Mucosa of rectum (tissue), 2 donors: ENCODE results near the gene GPATCH2L.

Experiments used
- H3K27ac ChIP-seq, 2 donors: one replicate each; pipeline ENCODE4 v1.7.0; 2013; ENCODE audit warnings: inconsistent platforms in 2 of 2, low read depth in 2 of 2, low read length in 2 of 2
- H3K27me3 ChIP-seq, 2 donors: one replicate each; pipeline ENCODE4 v1.7.0; 2013; ENCODE audit warnings: low read length in 2 of 2; ENCODE audit not compliant: control insufficient read depth in 2 of 2, insufficient read depth in 2 of 2
- H3K36me3 ChIP-seq, 2 donors: one replicate each; pipeline ENCODE4 v1.7.0; 2013; ENCODE audit warnings: low read length in 2 of 2; ENCODE audit not compliant: control insufficient read depth in 2 of 2, insufficient read depth in 2 of 2
- H3K4me1 ChIP-seq, 2 donors: one replicate each; pipeline ENCODE4 v1.7.0; 2013; ENCODE audit warnings: low read length in 2 of 2, mild to moderate bottlenecking in 1 of 2; ENCODE audit not compliant: control insufficient read depth in 2 of 2, insufficient read depth in 2 of 2
- H3K4me3 ChIP-seq, 2 donors: one replicate each; pipeline ENCODE4 v1.7.0; 2013; ENCODE audit warnings: low read length in 2 of 2
- H3K9ac ChIP-seq, 2 donors: one replicate each; pipeline ENCODE4 v1.7.0; 2013; ENCODE audit warnings: low read length in 2 of 2, low read depth in 1 of 2, mild to moderate bottlenecking in 1 of 2
- H3K9me3 ChIP-seq, 2 donors: one replicate each; pipeline ENCODE4 v1.7.0; 2013; ENCODE audit warnings: low read length in 2 of 2; ENCODE audit not compliant: control insufficient read depth in 2 of 2
- donor health status: healthy.
- donor health status: Normal muscosa, but diverticular disease.

GPATCH2L gene

GRCh38 chr14:76151398-76152332, at the start of gene GPATCH2L:
Gene GPATCH2L, plus strand, starts transcription at chr14:76151922. Its CDS starts 2,442 bp downstream, at chr14:76154364.
- Histone ChIP-seq H3K36me3 (peaks cover 10 to 14% of the 10 kb centered on the region in 2 donors), H3K9ac (peak within 1 kb of the TSS; percentile 87 to 88), H3K4me3 (peak within 1 kb of the TSS; percentile 90 to 92), H3K27me3 (peaks cover 2 to 4% of the 10 kb centered on the region in 2 donors), H3K4me1 (peaks cover 10 to 11% of the 10 kb centered on the region in 2 donors), H3K27ac (peak within 1 kb of the TSS; percentile 74 to 76), H3K9me3 (no peaks in the 10 kb centered on the region)

GRCh38 chr14:76104802-76105355, 46.8 kb upstream of the GPATCH2L start:
- H3K36me3 ChIP-seq: no peaks in the 10 kb centered on the region
- H3K27me3 ChIP-seq: no peaks in the 10 kb centered on the region
- no peaks in the 10 kb centered on the region for H3K9me3 ChIP-seq
- no peak overlapping the region for H3K9ac ChIP-seq
- no peaks in the 10 kb centered on the region for H3K4me1 ChIP-seq
- no peak overlapping the region for H3K27ac ChIP-seq
- no peak overlapping the region for H3K4me3 ChIP-seq

DNA sequence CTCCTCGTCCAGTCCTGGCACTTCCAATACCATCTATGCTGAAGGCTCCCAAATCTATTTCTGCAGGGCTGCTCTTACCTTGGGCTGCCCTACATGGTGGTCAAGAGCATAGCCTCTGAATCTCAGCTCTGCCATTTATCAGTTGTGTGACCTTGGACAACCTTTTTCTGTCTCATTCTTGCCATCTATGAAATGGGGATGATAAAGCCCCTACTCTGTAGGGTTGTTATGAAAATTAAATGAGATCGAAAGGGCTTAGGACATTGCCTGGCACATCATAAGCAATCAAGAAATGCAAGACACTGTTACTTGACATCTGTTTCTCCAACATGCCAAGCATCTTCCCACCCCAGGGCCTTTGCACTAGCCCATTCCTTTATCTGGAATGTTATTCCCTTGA, 45.5 kb upstream of the GPATCH2L start:
- H3K4me3 ChIP-seq: no peak overlapping the region
- H3K4me1 ChIP-seq: no peaks in the 10 kb centered on the region
- H3K27me3 ChIP-seq: no peaks in the 10 kb centered on the region
- H3K9ac ChIP-seq: no peak overlapping the region
- no peak overlapping the region for H3K27ac ChIP-seq
- H3K36me3 ChIP-seq: no peaks in the 10 kb centered on the region
- H3K9me3 ChIP-seq: no peaks in the 10 kb centered on the region

- Histone ChIP-seq H3K9ac (no peak overlapping the region), H3K4me3 (no peak overlapping the region), H3K4me1 (no peaks in the 10 kb centered on the region), H3K27ac (no peak overlapping the region), H3K9me3 (no peaks in the 10 kb centered on the region), H3K27me3 (peaks cover 0 to 1% of the 10 kb centered on the region in 2 donors), H3K36me3 (no peaks in the 10 kb centered on the region)
Observed at GRCh38 chr14:76109087-76109880, 42.4 kb upstream of the GPATCH2L start.

DNA sequence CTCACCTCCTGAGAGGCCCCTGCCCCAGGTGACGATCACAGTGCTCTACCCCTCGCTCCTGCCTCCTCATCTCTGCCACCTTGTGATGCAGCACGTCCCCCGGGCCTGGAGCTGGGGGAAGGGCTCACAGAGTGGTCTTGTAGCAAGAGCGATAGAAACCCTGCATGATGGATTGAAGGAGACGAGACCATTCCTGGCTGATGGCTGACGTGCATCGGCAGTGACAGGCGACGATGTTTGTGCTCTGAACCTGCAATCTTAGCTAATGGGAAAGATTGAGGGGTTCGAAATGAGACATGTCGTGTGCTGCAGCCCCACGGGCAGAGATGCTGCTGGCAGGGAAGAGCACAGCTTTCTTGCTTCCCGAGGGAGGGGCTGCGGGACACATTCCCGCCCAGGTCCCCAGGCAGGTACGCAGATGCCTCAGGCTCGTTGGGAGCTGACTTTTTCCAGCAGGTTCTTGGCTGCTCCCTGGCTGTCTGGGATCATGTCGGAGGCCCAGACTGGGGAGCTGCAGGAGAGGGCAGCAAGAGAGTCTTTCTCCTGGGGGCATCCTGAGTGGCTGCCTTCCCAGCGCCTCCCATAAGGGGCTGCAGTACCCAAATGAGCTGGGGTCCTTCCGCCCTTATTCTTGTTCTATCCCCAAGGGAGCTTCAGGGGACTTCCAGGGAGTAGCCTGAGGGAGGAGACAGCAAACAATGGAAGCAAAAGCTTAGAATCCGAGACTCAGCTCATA, 38.7 kb upstream of the GPATCH2L start:
- Histone ChIP-seq H3K4me1 (no peaks in the 10 kb centered on the region), H3K36me3 (no peaks in the 10 kb centered on the region), H3K27ac (no peak overlapping the region), H3K4me3 (no peak overlapping the region), H3K9me3 (no peaks in the 10 kb centered on the region), H3K9ac (no peak overlapping the region), H3K27me3 (peaks cover 0 to 4% of the 10 kb centered on the region in 2 donors)

GRCh38 chr14:76113691-76114090, 38.0 kb upstream of the GPATCH2L start:
- H3K27ac ChIP-seq: no peak overlapping the region
- no peaks in the 10 kb centered on the region for H3K4me1 ChIP-seq
- H3K9me3 ChIP-seq: no peaks in the 10 kb centered on the region
- peaks cover 0 to 4% of the 10 kb centered on the region in 2 donors for H3K27me3 ChIP-seq
- no peaks in the 10 kb centered on the region for H3K36me3 ChIP-seq
- no peak overlapping the region for H3K9ac ChIP-seq
- no peak overlapping the region for H3K4me3 ChIP-seq

DNA sequence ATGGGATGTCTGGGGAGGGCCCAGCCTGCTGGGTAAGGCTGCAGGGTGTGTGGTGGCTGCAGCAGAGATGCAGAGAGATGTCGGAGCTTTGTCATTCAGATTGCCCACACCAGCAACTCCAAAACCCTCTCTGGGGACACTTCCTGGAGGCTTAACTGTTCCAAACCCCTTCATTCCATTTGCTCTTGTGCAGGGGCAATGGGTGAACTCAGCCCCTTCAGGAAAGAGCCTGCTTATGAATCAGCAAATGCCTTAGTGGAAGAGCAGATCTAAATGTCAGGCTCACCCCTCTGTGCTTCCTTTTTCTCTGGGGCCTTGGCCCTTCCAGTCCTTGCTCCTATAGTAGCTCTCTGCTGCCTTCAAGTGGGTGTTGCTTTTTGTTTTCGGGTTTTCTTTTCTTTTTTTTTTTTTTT, 36.7 kb upstream of the GPATCH2L start:
- H3K4me1 ChIP-seq: no peaks in the 10 kb centered on the region
- no peak overlapping the region for H3K27ac ChIP-seq
- H3K27me3 ChIP-seq: peaks cover 0 to 4% of the 10 kb centered on the region in 2 donors
- H3K9me3 ChIP-seq: no peaks in the 10 kb centered on the region
- no peak overlapping the region for H3K4me3 ChIP-seq
- H3K9ac ChIP-seq: no peak overlapping the region
- no peaks in the 10 kb centered on the region for H3K36me3 ChIP-seq

DNA sequence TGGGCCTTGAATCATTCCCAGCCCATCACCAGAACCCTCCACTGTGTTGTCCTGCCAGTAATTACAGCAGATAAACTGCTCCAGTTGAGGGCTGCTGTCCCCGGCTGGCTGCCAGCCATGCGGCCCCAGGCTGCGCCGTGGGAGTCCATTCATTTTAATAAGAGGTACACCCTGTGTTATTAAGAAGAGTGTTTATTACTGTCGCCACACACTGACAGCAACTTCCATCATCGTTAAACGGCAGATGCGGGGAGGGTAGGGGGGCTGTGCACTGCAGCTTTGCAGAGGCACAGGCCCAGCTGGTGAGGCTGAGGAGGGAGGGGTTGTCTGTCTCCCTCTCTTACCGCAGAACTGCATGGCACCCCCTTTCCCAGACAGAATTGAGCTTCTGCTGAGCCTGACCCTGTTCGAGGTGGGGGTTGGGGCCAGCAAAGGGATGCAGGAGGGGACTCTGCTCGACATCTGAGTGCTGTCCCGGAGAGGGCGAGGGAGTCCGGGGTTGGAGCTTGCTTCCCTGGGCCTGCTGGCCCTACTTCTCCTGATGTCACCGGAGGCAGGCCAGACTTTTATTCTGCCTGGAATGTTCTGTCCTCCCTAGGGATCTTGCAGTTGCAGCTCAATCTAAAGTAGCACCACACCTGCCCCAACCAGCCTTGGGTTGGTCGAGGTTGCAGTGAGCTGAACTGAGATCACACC, 33.8 kb upstream of the GPATCH2L start:
- Histone ChIP-seq H3K27ac (no peak overlapping the region), H3K27me3 (peaks cover 0 to 4% of the 10 kb centered on the region in 2 donors), H3K4me1 (no peaks in the 10 kb centered on the region), H3K9ac (no peak overlapping the region), H3K9me3 (no peaks in the 10 kb centered on the region), H3K4me3 (no peak overlapping the region), H3K36me3 (no peaks in the 10 kb centered on the region)

- H3K4me1 ChIP-seq: no peaks in the 10 kb centered on the region
- no peak overlapping the region for H3K4me3 ChIP-seq
- no peak overlapping the region for H3K9ac ChIP-seq
- no peaks in the 10 kb centered on the region for H3K9me3 ChIP-seq
- no peak overlapping the region for H3K27ac ChIP-seq
- no peaks in the 10 kb centered on the region for H3K36me3 ChIP-seq
- H3K27me3 ChIP-seq: peaks cover 0 to 4% of the 10 kb centered on the region in 2 donors
Observed at GRCh38 chr14:76118594-76118993, 33.1 kb upstream of the GPATCH2L start.
